Body of pancreas (tissue), 4 donors: Measurements from ENCODE around the gene LMBRD1.

Source experiments
- CTCF ChIP-seq, 7 experiments: fragments of 450-650 bp in 4 of 7; fragments of 200-600 bp in 3 of 7; sonication (generic) in 3 of 7; IDR thresholded peaks; one replicate each; pipeline ENCODE4 v1.5.1; 2016 to 2019; ENCODE audit warnings: antibody characterized with exemption in 7 of 7
- POLR2A ChIP-seq, 3 donors: fragments of 450-650 bp; IDR thresholded peaks; one replicate each; pipeline ENCODE4 v1.6.1; 2016; ENCODE audit warnings: antibody characterized with exemption in 3 of 3, mild to moderate bottlenecking in 2 of 3

- TF ChIP-seq CTCF (IDR thresholded peaks at IDR 0.05) (no peak), POLR2A (IDR thresholded peaks at IDR 0.05) (no peak)
These were observed 7.2 kb downstream of the LMBRD1 start for GRCh38 chr6:69789578-69789977.
